ENCODE measurements around the gene SUV39H1. TPM values are rescaled to one million over a fixed set of nuclear protein-coding genes. Genes with fewer than 3 reads are reported as not detected.

Gene SUV39H1
- total RNA-seq, 1 donor from 2014 or later = 9.4 TPM

- no peak for TF ChIP-seq EZH2 (IDR thresholded peaks at IDR 0.05)
- no peak for TF ChIP-seq CTCF (IDR thresholded peaks at IDR 0.05)
- no peak for TF ChIP-seq EZH2phosphoT487 (IDR thresholded peaks at IDR 0.05)
- no peaks in the 10 kb centered on the region for H3K27me3 ChIP-seq
- Mint-ChIP-seq H3K36me3 (peaks cover 5% of the 10 kb centered on the region), H3K9me3 (peaks cover 12% of the 10 kb centered on the region), H3K27me3 (ENCODE audit: insufficient read depth, low read depth) (peaks cover 3% of the 10 kb centered on the region), H3K4me3 (no peak overlapping the region), H3K4me1 (peaks cover 8% of the 10 kb centered on the region), H3K27ac (no peak overlapping the region)
- H3K4me3 ChIP-seq = no peak overlapping the region
- H2AFZ ChIP-seq (replicated peaks) = no peak overlapping the region
- H3K9me3 ChIP-seq (ENCODE audit: low read depth) = no peaks in the 10 kb centered on the region
- peaks cover 17% of the 10 kb centered on the region for H3K4me1 ChIP-seq
- no peaks in the 10 kb centered on the region for H3K36me3 ChIP-seq
- H3K27ac ChIP-seq = no peak overlapping the region
- peaks cover 29% of the 10 kb centered on the region for H3K79me2 ChIP-seq (ENCODE audit: low read depth)
- H3K4me2 ChIP-seq = no peak overlapping the region
- H3F3A ChIP-seq (ENCODE audit: low read depth) = peaks cover 21% of the 10 kb centered on the region
- no peak for DNase-seq (ENCODE audit: low spot score)
- H4K20me1 ChIP-seq (ENCODE audit: low read depth) = no peaks in the 10 kb centered on the region
- H3K9ac ChIP-seq = no peak overlapping the region
These were observed 4.6 kb downstream of the SUV39H1 start for GRCh38 chrX:48700951-48701653.

- H3K9me3 Mint-ChIP-seq = peaks cover 12% of the 10 kb centered on the region
- Histone ChIP-seq H3K4me1 (peaks cover 17% of the 10 kb centered on the region), H3K4me3 (no peak overlapping the region), H3K36me3 (no peaks in the 10 kb centered on the region), H3K79me2 (ENCODE audit: low read depth) (peaks cover 27% of the 10 kb centered on the region), H3F3A (ENCODE audit: low read depth) (peaks cover 18% of the 10 kb centered on the region), H3K27me3 (no peaks in the 10 kb centered on the region), H3K4me2 (no peak overlapping the region), H4K20me1 (ENCODE audit: low read depth) (no peaks in the 10 kb centered on the region), H3K27ac (no peak overlapping the region), H3K9me3 (ENCODE audit: low read depth) (no peaks in the 10 kb centered on the region), H3K9ac (no peak overlapping the region), H2AFZ (replicated peaks) (no peak overlapping the region)
- H3K27me3 Mint-ChIP-seq (ENCODE audit: insufficient read depth, low read depth) = peaks cover 3% of the 10 kb centered on the region
- DNase-seq (ENCODE audit: low spot score) = no peak
- peaks cover 7% of the 10 kb centered on the region for H3K4me1 Mint-ChIP-seq
- no peak overlapping the region for H3K4me3 Mint-ChIP-seq
- TF ChIP-seq CTCF (IDR thresholded peaks at IDR 0.05) (no peak), EZH2phosphoT487 (IDR thresholded peaks at IDR 0.05) (no peak)
- H3K36me3 Mint-ChIP-seq = peaks cover 5% of the 10 kb centered on the region
- no peak overlapping the region for H3K27ac Mint-ChIP-seq
These were observed 5.5 kb downstream of the SUV39H1 start for GRCh38 chrX:48702032-48702431.

- no peak for DNase-seq (ENCODE audit: low spot score)
- Histone ChIP-seq H3K27ac (no peak overlapping the region), H3K4me3 (no peak overlapping the region), H3K9me3 (ENCODE audit: low read depth) (no peaks in the 10 kb centered on the region), H3K4me2 (no peak overlapping the region), H3K9ac (no peak overlapping the region), H2AFZ (replicated peaks) (no peak overlapping the region), H3K4me1 (peaks cover 15% of the 10 kb centered on the region), H4K20me1 (ENCODE audit: low read depth) (no peaks in the 10 kb centered on the region), H3K27me3 (no peaks in the 10 kb centered on the region), H3K79me2 (ENCODE audit: low read depth) (peaks cover 20% of the 10 kb centered on the region), H3F3A (ENCODE audit: low read depth) (peaks cover 17% of the 10 kb centered on the region), H3K36me3 (no peaks in the 10 kb centered on the region)
- Mint-ChIP-seq H3K4me3 (no peak overlapping the region), H3K27ac (no peak overlapping the region), H3K4me1 (peaks cover 2% of the 10 kb centered on the region), H3K36me3 (peaks cover 5% of the 10 kb centered on the region), H3K27me3 (ENCODE audit: insufficient read depth, low read depth) (peaks cover 3% of the 10 kb centered on the region), H3K9me3 (peaks cover 9% of the 10 kb centered on the region)
- TF ChIP-seq CTCF (IDR thresholded peaks at IDR 0.05) (no peak), EZH2phosphoT487 (IDR thresholded peaks at IDR 0.05) (no peak), EZH2 (IDR thresholded peaks at IDR 0.05) (no peak)
These were observed 6.2 kb downstream of the SUV39H1 start for GRCh38 chrX:48702716-48703115.
